HG02943 (cell line): Measurements from ENCODE around the gene FYN.

ENCODE experiments used
- ATAC-seq: cut with Tn5 transposase; IDR thresholded peaks from one replicate; pipeline ENCODE4 v1.9.1; 2021; ENCODE audit warnings: mild to moderate bottlenecking, low read depth, moderate library complexity; ENCODE audit not compliant: unreplicated experiment

The FYN gene

DNA sequence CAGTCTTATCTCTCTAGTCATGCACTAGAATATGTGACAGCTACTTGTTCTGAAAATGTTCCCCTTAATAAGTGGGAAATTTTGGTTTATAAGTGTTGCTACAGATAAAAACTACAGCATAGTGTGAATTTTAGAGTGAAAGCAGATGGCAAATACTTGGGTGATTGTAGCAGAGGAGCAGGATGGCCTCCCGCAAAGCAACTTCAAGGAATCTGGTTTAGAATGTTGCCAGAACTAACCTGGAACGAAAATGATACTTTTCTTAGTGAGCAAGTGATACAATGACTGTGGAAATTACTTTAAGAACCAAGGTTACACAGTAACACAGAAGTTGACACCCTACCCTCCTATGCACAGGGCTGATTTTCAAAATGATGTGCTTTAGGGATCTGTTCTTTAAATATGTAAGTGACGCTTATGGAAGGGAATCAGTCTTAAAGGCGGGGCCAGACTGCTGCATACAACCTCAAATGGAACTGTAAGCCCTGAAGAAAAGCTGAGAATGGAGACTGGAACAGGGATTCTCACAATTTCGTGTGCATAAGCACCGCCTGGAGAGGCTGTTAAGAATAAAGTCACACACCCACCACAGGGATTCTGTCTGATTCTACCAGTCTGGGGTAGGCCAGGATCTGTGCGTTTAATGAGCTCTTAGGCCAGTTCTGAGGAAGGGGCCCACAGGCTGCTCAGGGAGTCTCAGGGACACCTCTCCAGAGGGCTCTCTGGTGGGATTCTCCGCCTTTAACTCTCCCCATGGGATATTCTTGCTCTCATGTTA, 97.9 kb downstream of the FYN start:
- no peak for ATAC-seq

DNA sequence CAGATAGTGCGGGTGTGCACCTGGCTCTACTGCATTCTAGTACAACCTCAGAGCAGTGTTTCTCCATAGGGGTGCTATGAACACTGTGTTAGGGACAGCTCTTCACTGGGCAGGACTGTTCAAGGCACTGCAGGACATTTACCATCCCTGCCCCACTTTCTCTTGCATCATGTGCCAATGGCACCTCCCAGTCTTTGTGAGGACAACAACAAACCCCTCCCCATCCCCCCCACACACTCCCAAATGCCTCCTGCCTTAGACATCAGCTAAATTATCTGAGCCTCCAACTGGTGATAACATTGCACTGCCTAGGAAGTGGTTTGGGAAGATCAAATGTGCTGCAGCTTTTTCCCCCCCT, 98.9 kb downstream of the FYN start:
- ATAC-seq: no peak

DNA sequence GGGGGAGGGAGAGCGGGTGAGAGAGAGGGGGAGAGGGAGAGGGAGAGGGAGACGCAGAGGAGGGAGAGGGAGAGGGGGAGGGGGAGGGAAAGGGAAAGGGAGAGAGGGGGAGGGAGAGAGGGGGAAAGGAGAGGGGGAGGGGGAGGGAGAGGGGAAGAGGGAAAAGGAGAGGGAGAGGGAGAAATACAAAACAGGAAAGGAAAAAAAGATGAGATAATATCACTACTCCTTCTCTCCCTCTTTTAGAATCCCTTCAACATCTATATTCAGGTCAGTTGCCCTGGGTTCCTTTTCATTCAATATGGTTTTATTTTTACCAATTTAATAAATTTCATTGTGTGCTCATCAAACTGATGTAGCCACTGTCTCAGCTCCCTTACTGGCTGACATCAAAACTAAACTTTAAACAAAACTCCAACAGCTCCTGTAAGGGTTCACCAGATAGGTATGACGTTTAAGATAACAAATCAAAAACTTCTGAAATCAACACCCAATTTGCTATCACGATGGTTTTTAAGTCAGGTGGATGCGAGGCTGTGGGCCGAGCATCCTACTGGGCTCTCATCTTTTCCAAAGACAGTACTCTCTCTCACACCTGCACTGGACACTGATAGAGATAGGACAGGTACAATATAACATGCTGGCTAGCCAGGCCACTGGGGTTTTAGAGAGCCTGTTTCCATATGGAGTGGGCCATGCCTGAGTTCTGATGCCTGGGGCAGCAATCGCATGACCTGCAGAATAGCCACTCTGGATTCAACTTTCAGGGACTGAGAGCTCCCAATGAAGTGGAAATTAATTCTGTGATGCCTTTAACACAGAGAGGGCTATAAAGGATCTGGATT, 99.5 kb downstream of the FYN start:
- no peak for ATAC-seq

DNA sequence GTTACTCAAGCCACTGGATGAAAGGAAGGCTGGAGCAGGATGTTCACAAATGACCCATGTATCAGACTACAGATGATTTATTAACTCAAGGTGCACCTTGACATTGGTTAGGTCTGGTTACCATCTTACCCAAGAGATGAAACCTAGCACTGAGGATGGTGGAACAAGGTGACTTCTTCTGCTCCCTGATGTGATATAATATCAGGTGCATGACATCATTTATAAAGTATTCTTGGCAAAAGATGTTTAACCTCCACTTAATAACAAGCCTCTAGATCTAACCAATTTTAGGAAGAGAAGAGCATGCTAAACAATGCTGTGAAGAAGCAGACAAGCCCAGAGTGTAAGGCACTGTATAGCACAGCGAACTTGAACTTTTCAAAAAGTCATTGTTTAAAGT, 100.9 kb downstream of the FYN start:
- no peak for ATAC-seq

DNA sequence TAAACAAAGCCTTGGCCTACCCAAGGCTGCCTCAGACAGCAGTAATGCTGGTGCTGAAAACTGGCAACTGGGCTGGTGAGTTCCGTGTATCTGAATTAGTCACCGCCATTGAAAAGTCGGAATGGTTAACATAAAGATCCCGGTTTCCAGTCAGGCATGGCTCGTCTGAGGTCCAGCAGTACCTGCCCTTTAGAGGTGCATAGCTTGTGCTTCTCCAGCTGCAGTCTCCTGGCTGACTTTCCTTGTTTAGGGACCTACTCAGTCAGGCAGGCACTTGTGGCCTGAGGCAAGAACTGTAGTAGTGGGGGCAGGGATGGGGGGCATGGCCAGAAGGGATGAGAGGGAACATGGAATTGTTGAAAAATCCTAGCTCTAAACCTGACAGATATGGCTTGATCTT, 101.6 kb downstream of the FYN start:
- ATAC-seq: no peak

DNA sequence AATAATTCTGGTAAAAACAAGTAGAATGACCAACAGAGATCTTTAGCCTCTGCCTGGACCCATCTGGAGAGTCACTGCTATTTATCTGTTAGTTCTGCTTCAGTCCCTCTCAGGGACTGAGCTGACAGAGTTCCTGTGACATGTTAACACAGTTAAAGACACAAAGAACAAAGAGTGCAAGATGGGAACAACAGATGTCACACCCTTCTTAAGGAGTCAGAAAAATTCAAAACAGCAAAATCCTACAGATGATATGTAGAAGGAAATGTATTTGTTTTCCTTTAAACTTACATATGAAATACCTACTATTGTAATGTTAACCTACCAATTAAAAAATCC, 102.2 kb downstream of the FYN start:
- ATAC-seq: no peak

DNA sequence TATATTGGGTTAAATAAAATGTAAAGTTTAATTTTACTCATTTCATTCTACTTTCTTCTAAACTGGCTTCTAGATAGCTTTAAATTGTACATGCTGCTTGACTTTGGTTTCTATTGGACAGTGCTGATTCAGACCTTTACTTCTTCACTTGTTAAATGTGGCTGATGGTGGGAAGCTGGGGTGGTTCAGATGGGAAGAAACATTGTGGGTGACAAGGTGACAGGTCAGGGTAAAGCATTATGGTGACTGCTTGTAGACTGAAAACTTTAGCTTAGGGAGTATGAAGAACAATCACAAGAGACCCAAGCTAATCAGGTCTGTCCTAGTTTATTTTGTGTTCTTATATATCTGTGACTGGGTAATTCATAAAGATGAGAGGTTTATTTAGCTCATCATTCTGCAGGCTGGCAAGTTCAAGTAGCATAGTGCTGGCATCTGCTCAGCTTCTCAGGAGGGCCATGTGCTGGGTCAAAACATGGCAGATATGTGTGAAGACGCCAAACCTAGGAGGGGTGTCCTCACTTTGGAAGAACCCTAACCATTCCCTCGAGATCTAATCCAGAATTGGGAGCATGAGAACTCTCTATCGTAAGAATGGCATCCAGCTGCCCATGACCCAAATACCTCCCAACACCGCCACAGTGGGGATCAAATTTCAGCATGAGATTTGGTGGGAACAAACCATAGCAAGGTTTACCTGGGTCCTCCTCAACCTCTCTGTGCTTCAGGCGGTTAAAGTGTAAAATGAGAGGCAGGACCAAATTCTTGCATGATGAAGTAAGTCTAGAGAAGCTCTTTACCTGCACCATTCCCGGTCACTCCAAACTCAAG, 102.8 kb downstream of the FYN start:
- ATAC-seq: no peak

DNA sequence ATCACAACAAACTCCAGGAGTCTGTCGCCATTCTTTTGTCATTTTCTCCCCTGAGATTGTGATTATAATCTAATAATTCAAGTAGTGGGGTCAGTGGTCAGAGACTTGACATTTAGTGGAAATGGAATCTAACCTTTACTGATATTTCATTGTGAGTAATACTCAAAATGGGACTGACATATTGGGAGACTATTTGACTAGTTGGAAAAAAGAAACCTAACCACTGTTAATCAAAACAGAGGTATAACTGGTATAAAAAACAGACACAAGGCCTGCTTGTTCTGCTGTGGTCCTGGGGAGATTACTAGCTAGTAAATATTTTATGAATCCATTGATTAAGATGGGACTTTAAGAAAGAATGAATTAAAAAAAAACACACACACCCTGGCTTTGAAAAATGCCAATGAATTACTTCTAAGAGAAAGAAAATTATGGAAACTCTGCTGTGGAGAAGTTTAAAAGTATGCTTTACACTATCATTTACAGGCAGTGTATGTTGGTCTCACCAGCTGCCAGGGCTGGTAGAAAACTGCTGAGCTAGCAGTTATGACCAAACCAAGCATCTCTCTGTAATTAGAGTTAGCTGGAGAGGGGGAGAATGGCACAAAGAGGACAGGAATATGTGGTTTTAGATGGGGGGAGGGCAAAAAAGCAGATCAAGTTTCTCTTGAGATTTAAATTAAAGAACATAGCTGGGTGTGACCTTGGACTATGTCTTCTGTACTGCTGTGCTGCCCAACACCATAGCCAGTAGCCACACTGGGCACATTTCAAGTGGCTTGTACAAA, 103.7 kb downstream of the FYN start:
- no peak for ATAC-seq

DNA sequence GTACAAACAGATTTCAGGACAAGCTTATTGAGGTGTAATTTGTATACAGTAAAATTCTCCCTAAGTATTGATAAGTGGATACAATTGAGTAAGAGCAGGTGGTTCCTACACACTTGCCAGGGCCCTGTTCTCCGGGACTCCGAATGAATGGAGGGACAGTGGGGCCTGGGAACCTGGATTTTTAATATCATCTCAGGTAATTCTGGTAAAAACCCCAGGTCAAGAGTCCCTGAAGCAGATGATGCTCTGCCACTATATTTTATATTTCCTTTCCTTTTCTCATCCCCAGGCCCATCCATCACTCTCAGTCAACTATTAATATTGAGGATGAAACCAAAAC, 104.9 kb downstream of the FYN start:
- no peak for ATAC-seq

DNA sequence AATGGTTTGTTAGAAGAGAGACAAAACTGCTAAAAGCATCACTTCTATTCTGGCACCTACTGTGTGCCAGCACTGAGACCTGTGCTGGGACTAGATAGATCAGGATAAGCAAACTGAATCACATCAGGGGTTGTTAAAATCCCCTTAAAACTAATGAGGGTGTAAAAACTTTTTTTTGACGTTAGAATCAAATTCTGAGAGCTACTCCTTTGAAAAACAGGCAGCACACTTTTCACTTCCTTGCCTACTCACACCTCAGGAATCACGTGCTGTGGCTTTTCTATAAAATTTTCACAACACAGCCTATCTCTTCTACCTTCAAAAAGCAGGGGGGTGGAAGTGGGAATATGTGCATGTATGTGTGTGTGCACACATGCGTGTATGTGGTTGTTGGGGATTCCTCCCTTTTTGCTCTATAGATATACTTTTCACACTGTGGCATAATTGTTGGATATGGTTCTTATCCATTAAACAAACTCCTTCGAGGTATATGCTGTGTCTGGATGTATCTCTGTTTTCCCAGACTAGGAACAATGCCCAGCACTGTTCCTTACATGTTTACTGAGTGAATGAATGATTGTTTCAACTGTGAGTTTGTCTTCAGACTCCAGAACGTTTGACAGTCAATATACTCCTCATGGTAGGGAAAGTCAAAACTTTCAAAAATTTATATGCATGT, 105.4 kb downstream of the FYN start:
- ATAC-seq: no peak

DNA sequence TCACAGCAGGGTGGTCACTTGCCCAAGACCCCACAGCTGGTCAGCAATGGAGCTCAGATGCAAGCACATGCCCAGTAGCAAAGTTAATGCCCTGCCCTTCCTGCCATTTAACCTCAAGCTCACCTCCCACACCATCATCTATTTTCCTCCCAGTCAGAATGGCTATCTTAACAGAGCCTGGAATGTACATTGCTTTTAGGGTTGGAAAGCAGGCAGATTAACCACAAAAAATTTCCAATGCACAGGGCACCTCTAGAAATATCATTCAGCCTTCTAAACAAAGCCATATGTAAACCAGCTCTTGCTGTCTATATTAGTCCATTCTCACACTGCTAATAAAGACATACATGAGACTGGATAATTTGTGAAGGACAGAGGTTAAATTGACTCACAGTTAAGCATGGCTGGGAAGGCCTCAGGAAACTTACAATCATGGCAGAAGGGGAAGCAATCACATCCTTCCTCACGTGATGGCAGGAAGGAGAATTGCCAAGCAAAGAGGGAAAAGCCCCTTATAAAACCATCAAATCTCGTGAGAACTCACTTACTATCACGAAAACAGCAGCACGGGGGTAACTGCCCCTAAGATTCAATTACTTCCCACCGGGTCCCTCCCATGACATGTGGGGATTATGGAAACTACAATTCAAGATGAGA, 106.9 kb downstream of the FYN start:
- ATAC-seq: no peak

DNA sequence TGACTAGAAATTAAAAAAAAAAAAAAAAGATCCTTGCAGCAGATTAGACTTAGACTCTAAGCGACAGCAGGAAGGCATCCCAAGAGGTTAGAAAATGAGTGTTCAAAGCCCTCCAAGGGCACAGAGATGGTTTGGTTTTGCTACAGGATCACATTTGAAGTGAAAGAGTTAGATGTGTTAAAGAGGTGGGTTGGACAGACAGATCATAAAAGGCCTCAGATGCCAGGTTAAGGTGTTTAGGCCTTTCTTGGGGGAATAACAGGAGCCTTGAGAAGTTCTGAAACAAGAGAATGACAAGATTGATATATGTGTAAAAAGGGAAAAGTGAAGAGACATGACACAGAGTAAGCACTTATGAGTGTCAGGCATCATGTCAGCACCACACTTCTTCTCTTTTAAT, 107.5 kb downstream of the FYN start:
- no peak for ATAC-seq

DNA sequence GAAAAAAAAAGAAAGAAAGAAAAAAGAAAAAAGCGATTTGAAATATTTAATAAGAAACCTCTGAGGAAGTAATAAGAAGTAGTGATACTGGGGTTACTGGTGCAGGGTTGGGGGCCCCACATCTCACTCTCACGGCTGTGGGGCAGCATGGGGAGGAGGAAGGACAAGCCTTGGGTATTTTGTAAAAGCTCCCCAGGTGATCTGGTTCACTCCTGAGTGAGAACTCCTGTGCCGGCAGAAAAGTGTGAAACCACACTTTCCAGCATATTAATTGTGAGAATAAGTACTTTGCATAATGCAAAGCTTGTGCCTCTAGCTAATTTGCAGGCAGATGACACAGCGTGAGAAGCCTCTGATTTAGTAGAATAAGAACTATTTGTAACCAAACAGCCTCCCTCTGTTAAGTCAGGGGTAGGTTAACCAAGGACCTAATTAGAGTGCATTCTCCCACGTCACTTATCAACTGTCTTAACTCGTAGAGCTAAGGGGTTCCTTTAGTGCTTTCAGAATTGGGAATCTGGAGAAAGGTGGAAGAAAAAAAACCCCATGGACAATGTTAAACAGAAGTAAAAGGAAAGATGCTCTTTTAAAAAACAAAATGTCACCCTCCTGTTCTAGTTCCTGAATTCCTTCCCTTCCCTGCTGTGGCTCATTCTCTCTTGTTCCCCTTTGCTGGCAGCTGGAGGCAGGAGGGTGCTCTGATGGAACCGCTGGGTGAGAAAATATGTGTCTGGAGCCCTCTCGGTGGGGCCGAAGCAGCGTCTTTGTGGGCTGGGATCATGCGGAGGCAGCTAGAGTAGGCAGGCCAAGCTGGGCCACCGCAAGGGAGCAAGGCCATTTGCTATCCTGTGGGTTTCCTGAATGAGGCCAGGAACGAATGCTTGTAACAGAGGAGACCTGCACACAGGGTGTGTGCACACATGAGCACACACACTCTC, 108.7 kb downstream of the FYN start:
- peak; percentile 70 for ATAC-seq

DNA sequence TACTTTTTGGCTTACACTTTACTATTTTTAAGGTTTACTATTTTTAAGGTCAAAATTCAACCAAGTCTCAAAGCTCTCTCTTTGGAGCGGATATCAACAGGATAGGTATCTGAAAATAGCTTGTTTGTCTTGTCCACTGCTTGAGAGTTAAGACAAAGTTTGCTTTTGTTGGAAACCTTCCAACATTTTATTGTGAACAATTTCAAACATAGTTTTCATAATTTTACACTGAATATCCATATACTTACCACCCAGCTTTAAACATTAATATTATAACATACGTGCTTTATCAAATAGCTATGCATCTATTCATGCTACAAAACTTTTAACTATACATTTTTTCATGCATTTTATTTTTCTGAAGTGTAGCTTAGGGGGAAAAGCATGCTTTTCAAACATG, 109.9 kb downstream of the FYN start:
- no peak for ATAC-seq

DNA sequence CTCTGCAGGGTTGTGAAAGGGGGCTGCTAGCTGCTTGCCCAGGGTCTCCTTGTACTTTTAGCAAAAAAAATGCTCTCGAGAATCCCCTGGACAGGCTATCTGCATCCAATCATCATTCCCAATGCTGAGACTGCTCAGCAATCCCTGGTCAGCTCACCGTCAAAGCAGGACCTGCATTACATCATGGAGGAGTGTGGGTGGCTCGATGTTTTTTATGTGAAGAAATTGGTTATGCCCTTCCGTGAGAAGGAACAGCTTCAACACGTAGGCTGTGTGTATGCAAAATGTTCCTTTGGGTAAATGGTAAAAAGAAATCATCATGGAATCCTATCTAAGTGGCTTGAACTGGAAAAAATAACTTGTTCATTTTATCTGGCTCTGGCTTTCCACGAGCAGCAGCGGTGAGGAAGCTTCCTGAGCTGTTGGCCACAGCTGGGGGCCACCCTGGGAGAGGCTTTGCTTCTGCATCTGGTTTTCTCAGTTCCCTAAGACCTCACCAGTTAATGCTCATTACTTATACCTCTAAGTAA, 111.4 kb downstream of the FYN start:
- no peak for ATAC-seq

DNA sequence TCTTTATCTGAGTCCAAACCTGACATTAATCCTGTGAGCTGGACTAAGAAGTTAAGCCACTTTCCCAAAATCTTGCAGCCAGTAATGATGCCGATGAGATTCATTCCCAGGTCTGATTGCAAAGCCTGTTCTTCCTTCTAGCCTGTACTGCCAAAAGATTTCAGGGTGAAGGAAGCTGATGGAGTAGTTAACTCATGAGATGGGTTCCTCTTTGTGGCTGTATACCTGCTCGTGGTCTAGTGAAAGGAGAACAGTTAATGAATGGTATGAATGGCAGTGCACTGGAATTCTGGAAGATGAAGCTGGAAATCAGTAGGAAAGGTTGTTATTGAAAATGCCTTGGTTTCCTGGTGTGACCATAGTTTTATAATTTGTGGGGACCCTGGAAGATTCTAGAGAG, 112.0 kb downstream of the FYN start:
- ATAC-seq: no peak

DNA sequence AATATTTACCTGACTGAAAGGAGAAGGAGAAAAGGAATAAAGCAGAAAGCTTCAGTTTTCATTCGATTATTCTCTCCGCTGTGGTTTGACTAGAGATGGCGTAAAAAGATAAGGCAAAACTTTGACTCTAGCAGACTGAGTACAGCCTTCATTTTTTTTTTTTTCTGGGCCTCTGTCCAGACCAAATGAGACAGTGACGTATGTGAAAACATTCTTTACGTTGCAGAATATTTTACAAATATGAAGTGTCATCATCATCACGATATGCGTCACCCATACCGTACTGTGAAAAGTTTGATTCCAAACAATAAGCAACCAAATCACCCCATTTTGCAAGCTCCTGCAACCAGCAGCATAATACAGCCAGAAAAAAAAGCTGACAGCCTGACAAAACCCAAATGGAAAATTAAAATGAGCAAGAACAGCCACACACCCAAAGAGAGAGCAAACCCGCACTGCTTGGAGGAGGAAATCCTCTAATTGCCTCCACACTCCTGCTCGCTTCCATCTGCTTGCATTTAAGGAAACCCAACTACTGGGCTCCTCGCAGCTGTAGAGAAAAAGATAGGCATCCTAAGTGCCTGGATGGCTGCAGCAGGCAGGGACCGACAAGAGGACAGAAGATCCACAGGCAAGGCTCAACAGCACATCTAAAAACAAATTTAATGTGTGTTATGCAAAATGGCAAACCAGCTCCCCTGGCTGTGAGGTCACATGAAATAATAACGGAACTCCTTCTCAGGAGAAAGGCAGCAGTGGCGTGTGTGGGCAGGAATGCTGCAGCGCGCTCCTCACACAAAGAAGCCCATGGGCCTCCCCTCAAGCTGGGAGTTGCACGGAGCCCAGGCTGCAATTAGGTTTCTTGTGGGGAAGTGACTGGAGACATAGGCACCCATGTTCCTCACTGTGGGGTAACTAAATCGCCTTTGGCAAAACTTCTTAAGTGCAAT, 113.1 kb downstream of the FYN start:
- ATAC-seq: no peak
